Spleen (tissue), 11 donors: ENCODE results near the gene EGFR. TPM values are rescaled to one million over a fixed set of nuclear protein-coding genes. Genes with fewer than 3 reads are reported as not detected.

ENCODE experiments used
- DNase-seq: peaks from one replicate; pipeline ENCODE4 v3.0.0-alpha.2; 2020
- H3K27ac ChIP-seq, 8 donors: fragments of 200-600 bp; sonication (generic) in 7 of 8; 1 replicate in 4 of 8; 2 replicates in 4 of 8; pipeline versions ENCODE4 v1.5.0 to v1.8.0; 2016 to 2021; ENCODE audit warnings: inconsistent platforms in 4 of 8, mild to moderate bottlenecking in 4 of 8, moderate library complexity in 1 of 8
- H3K27me3 ChIP-seq, 7 donors: fragments of 200-600 bp; sonication (generic) in 6 of 7; replicated peaks in 1 of 7; 1 replicate in 4 of 7; 2 replicates in 3 of 7; pipeline versions ENCODE4 v1.5.0 to v1.8.0; 2016 to 2021; ENCODE audit warnings: inconsistent platforms in 3 of 7, mild to moderate bottlenecking in 1 of 7
- H3K36me3 ChIP-seq, 6 donors: fragments of 200-600 bp; sonication (generic) in 5 of 6; 1 replicate in 4 of 6; 2 replicates in 2 of 6; pipeline versions ENCODE4 v1.5.0 to v1.8.0; 2016 to 2021; ENCODE audit warnings: inconsistent platforms in 2 of 6
- H3K4me1 ChIP-seq, 6 donors: fragments of 200-600 bp; sonication (generic) in 5 of 6; 1 replicate in 3 of 6; 2 replicates in 3 of 6; pipeline versions ENCODE4 v1.5.0 to v1.8.0; 2016 to 2021; ENCODE audit warnings: inconsistent platforms in 3 of 6
- H3K4me3 ChIP-seq, 8 donors: fragments of 200-600 bp; sonication (generic) in 7 of 8; 1 replicate in 4 of 8; 2 replicates in 4 of 8; pipeline versions ENCODE4 v1.5.0 to v1.8.0; 2016 to 2021; ENCODE audit warnings: inconsistent platforms in 4 of 8, mild to moderate bottlenecking in 4 of 8, moderate library complexity in 2 of 8
- H3K9me3 ChIP-seq, 8 donors: fragments of 200-600 bp; sonication (generic) in 7 of 8; 1 replicate in 4 of 8; 2 replicates in 4 of 8; pipeline versions ENCODE4 v1.5.0 to v1.8.0; 2016 to 2021; ENCODE audit warnings: inconsistent platforms in 4 of 8
- CTCF ChIP-seq, 11 experiments: fragments of 200-600 bp in 7 of 11; fragments of 450-650 bp in 4 of 11; sonication (generic) in 4 of 11; IDR thresholded peaks in 8 of 11; conservative IDR thresholded peaks in 3 of 11; 1 replicate in 7 of 11; 2 replicates in 4 of 11; pipeline versions ENCODE4 v1.4.0 to v1.8.0; 2016 to 2021; ENCODE audit warnings: antibody characterized with exemption in 11 of 11, inconsistent platforms in 4 of 11, mild to moderate bottlenecking in 1 of 11
- POLR2A ChIP-seq, 3 donors: fragments of 450-650 bp; IDR thresholded peaks; one replicate each; pipeline ENCODE4 v1.5.1; 2017; ENCODE audit warnings: antibody characterized with exemption in 3 of 3, mild to moderate bottlenecking in 1 of 3
- POLR2AphosphoS5 ChIP-seq, 3 donors: sonication (generic); formaldehyde crosslinking; IDR thresholded peaks; one replicate each; pipeline ENCODE4 v1.5.1; 2017; ENCODE audit warnings: antibody characterized with exemption in 3 of 3
- WGBS, 5 donors: extraction: QIAGEN DNeasy Blood & Tissue Kit in 3 of 5; methylation state at CpG; one replicate each; pipeline versions ENCODE4 v1.1.5 to v1.1.7; 2013 to 2018; 5-methylcytosine and 5-hydroxymethylcytosine counted together
- intact Hi-C: fragments of 100-400 bp; cut with DNase I; formaldehyde crosslinking; loops from one replicate; pipeline ENCODE4 v1.15.0; 2023; ENCODE audit warnings: low total_unique reads
- polyA plus RNA-seq, 3 donors: library from polyadenylated mRNA; stranded (reverse); fragments of 200-250 nt; gene quantifications; one replicate each; pipeline ENCODE4 v1.2.1, GENCODE V29; 2013
- total RNA-seq, 7 donors: library from RNA; depleted of rRNA in 3 of 7; stranded (reverse); fragments of >200 nt in 3 of 7; fragmentation: NEBNext Ultra II Directional in 4 of 7; extraction: Animal tissue kit (Norgen Biotek cat#: 25700) in 4 of 7; gene quantifications; one replicate each; pipeline versions ENCODE4 v1.1.0 to v1.2.1, GENCODE V29; 2016 to 2021
- donor health status: healthy with polysubstance abuse.
- donor health status: DM: no; HTN: no; CAD: no; lungs with moderate emphysema.
- donor health status: DM: no; HTN: no; CAD: no.
- donor health status: Bipolar disorder and iron deficiency.
- donor health status: healthy.
- donor health status: DM: no; HTN: no; CAD: no.
- donor health status: DM: yes; HTN: yes; CAD: no.

EGFR gene
- total and polyA plus RNA-seq, 10 donors, result 1.1 to 35.2 (median 24.5) TPM

GRCh38 chr7:55223023-55223422, 204.2 kb downstream of the EGFR start:
- H3K36me3 ChIP-seq, result no peaks in the 10 kb centered on the region
- DNase-seq, result no peak
- intact Hi-C loops, result no loop called here
- WGBS, 5 donors, result 64 to 79% (median 65%) methylated on average over 9 of the region's 9 CpGs
- no peaks in the 10 kb centered on the region for H3K4me1 ChIP-seq
- no peak for TF ChIP-seq POLR2A (IDR thresholded peaks at IDR 0.05)
- TF ChIP-seq POLR2AphosphoS5 (IDR thresholded peaks at IDR 0.05), result no peak
- no peak for TF ChIP-seq CTCF (IDR thresholded peaks at IDR 0.05 in 8 of 11, conservative IDR thresholded peaks at IDR 0.05 in 3 of 11)
- no peaks in the 10 kb centered on the region for H3K27me3 ChIP-seq
- H3K9me3 ChIP-seq, result peaks cover 0 to 15% (median 7%) of the 10 kb centered on the region in 8 donors
- H3K4me3 ChIP-seq, result no peak overlapping the region
- H3K27ac ChIP-seq, result no peak overlapping the region

DNA sequence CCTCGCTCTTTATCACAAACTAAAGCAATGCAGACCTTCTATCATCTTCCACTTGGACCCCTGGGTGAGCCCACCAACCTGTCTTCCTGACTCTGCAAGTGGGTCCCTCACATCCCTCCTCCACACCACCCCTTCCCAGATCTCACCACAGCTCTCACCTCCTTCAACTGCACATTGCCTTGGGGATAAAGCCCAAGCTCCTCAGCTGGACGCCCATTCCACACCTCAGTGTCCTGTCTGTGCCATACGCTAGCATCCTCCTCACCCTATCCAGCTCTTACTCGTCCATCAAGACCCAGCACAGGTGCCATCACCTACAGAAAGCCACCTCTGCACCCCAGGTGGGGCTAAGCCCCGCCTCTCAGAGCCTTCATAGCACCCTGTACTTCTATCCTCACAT, 205.3 kb downstream of the EGFR start:
- peaks cover 0 to 19% (median 11%) of the 10 kb centered on the region in 8 donors for H3K9me3 ChIP-seq
- no peaks in the 10 kb centered on the region for H3K4me1 ChIP-seq
- no peaks in the 10 kb centered on the region for H3K27me3 ChIP-seq
- 68 to 86% (median 80%) methylated on average over 5 of the region's 5 CpGs for WGBS, 5 donors
- no peak overlapping the region for H3K27ac ChIP-seq
- no peak overlapping the region for H3K4me3 ChIP-seq
- intact Hi-C loops, result no loop called here
- H3K36me3 ChIP-seq, result no peaks in the 10 kb centered on the region
- no peak for DNase-seq
- TF ChIP-seq POLR2A (IDR thresholded peaks at IDR 0.05) (no peak), CTCF (IDR thresholded peaks at IDR 0.05 in 8 of 11, conservative IDR thresholded peaks at IDR 0.05 in 3 of 11) (no peak), POLR2AphosphoS5 (IDR thresholded peaks at IDR 0.05) (no peak)

GRCh38 chr7:55224810-55225209, 206.0 kb downstream of the EGFR start:
- no peaks in the 10 kb centered on the region for H3K4me1 ChIP-seq
- no peak overlapping the region for H3K4me3 ChIP-seq
- 64 to 88% (median 77%) methylated on average over 2 of the region's 2 CpGs for WGBS, 5 donors
- no peaks in the 10 kb centered on the region for H3K27me3 ChIP-seq
- intact Hi-C loops, result no loop called here
- no peak overlapping the region for H3K27ac ChIP-seq
- peaks cover 0 to 24% (median 15%) of the 10 kb centered on the region in 8 donors for H3K9me3 ChIP-seq
- no peak for TF ChIP-seq CTCF (IDR thresholded peaks at IDR 0.05 in 8 of 11, conservative IDR thresholded peaks at IDR 0.05 in 3 of 11)
- TF ChIP-seq POLR2A (IDR thresholded peaks at IDR 0.05), result no peak
- no peak for TF ChIP-seq POLR2AphosphoS5 (IDR thresholded peaks at IDR 0.05)
- no peaks in the 10 kb centered on the region for H3K36me3 ChIP-seq
- no peak for DNase-seq

DNA sequence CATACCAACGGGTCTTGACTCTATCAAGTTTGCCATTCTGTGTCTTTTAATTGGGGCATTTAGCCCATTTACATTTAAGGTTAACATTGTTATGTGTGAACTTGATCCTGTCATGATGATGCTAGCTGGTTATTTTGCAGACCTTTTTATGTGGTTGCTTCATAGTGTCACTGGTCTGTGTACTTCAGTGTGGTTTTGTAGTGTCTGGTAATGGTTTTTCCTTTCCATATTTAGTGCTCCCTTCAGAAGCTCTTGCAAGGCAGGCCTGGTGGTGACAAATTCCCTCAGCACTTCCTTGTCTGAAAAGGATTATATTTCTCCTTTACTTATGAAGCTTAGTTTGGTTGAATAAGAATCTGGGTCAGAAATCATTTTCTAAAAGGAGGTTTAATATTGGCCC, 211.2 kb downstream of the EGFR start:
- intact Hi-C loops, result no loop called here
- DNase-seq, result no peak
- no peak for TF ChIP-seq POLR2AphosphoS5 (IDR thresholded peaks at IDR 0.05)
- no peak for TF ChIP-seq CTCF (IDR thresholded peaks at IDR 0.05 in 8 of 11, conservative IDR thresholded peaks at IDR 0.05 in 3 of 11)
- no peak for TF ChIP-seq POLR2A (IDR thresholded peaks at IDR 0.05)
- H3K4me1 ChIP-seq, result no peaks in the 10 kb centered on the region
- no peak overlapping the region for H3K4me3 ChIP-seq
- WGBS, 5 donors, result 60 to 81% (median 66%) methylated on average over 1 of the region's 1 CpG
- no peaks in the 10 kb centered on the region for H3K36me3 ChIP-seq
- H3K27ac ChIP-seq, result no peak overlapping the region
- H3K27me3 ChIP-seq, result peaks cover 0 to 33% (median 0%) of the 10 kb centered on the region in 7 donors
- peaks cover 0 to 29% (median 20%) of the 10 kb centered on the region in 8 donors for H3K9me3 ChIP-seq
